A673 (cell line): Measurements from ENCODE around the gene OMG.

Experiments
- CTCF ChIP-seq: fragments of 300-800, 200-600 bp; sonication (generic); conservative IDR thresholded peaks from 2 replicates; pipeline ENCODE4 v1.5.1; 2017; ENCODE audit warnings: low read depth, mild to moderate bottlenecking, antibody characterized with exemption, low read length, moderate library complexity, mixed read lengths
- EZH2 ChIP-seq: fragments of 200-600 bp; sonication (generic); IDR thresholded peaks from 2 replicates; pipeline ENCODE4 v1.6.1; 2017; ENCODE audit warnings: borderline replicate concordance, low read depth, mild to moderate bottlenecking, mixed read lengths, antibody characterized with exemption, low read length; ENCODE audit not compliant: poor library complexity, severe bottlenecking

DNA sequence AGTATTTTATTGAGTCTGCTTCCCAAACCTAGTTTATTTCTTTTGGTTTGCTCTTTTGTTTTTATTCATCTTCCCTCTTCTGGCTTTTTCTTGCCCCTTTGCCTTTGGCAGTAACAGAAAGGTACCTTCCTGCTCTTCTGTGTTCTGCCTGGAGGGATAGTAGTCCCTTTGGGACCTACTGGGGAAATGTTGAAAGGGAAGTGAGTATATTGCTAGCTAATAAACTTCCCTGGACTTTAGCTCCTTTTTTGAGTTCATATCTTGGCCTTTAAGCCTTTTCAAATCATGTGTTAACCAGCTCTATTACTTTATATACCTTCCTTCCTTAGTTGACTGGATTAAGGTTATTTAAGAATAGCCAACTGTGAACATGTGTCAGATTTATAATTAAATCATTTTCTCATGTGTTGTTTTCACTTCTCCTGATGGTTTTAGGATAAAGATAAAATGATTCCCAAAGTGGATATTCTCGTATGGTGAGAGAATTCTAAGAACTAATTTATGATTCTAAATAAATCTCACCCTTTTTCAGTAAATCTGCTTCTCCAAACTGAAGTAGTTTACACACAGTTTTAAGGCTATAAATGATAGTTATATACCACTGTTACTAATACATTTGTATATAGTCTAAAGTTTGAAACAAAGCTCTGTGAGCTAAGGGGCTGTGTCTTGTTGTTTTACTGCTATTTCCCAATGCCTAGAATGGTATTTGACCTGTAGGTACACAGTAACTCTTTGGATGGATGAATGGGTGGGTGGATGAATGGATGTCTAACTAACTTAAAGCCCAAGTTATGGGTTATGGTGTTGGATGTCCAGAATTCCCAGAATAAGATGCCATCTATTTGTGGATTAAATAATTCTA, 45.7 kb downstream of the OMG start:
- TF ChIP-seq EZH2 (no peak), CTCF (no peak)
